PC-9 (cell line): ENCODE results near the gene SYT1.

Experiments used
- EZH2 ChIP-seq: fragments of 200-600 bp; sonication (generic); IDR thresholded peaks from 2 replicates; pipeline ENCODE4 v1.8.0; 2017; ENCODE audit warnings: antibody characterized with exemption, low read depth
- TF ChIP-seq, protein P1 (sequence below): fragments of 200-600 bp; sonication (generic); conservative IDR thresholded peaks from 2 replicates; pipeline ENCODE4 v1.6.1; 2017; ENCODE audit warnings: mixed run types, antibody characterized with exemption, mild to moderate bottlenecking, moderate library complexity

DNA sequence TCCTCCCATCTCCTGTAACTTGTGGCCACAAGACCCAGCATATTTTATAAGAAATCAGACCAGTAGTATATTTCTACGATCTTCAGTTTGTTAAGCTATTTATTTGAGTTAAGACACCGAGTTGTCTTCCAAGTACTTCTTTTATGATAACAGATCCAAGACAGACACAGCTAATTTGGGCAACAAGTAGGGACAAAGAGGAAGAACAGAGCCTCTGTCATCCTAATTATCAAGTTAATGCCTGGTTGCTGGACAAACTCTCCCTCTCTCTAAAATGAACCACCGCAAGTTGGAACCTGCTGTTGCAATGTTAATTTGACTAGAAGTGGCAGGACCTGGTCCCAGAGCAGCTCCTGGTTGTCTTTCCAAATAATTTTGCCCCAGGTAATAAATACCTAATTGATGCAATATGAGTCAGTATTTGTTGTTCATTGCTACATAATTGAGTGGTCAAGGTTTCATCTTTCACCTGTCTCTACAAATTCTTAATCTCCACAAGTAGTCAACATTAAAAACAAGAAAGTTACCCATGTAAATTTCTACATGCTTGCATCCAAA lies 502.5 kb downstream of the SYT1 start:
- TF ChIP-seq, protein P1, sequence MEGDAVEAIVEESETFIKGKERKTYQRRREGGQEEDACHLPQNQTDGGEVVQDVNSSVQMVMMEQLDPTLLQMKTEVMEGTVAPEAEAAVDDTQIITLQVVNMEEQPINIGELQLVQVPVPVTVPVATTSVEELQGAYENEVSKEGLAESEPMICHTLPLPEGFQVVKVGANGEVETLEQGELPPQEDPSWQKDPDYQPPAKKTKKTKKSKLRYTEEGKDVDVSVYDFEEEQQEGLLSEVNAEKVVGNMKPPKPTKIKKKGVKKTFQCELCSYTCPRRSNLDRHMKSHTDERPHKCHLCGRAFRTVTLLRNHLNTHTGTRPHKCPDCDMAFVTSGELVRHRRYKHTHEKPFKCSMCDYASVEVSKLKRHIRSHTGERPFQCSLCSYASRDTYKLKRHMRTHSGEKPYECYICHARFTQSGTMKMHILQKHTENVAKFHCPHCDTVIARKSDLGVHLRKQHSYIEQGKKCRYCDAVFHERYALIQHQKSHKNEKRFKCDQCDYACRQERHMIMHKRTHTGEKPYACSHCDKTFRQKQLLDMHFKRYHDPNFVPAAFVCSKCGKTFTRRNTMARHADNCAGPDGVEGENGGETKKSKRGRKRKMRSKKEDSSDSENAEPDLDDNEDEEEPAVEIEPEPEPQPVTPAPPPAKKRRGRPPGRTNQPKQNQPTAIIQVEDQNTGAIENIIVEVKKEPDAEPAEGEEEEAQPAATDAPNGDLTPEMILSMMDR: no peak
- TF ChIP-seq EZH2: no peak
